LHCN-M2 (cell line): ENCODE data around the gene PDE6A. TPM values are rescaled to one million over a fixed set of nuclear protein-coding genes. Genes with fewer than 3 reads are reported as not detected.
A peak's percentile ranks its signal among the peaks of the same experiment; 100 is the strongest.

ENCODE experiments used
- DNase-seq: peaks from one replicate; pipeline ENCODE4 v3.0.0-alpha.2; 2012; ENCODE audit warnings: low read depth
- polyA plus RNA-seq: library from polyadenylated mRNA; unstranded; fragments of >200 nt; gene quantifications from one replicate; pipeline ENCODE4 v1.2.1, GENCODE V29; 2012; ENCODE audit warnings: missing spikeins
- total RNA-seq: library from RNA; depleted of rRNA; stranded (reverse); fragments of >200 nt; gene quantifications from 2 replicates; pipeline ENCODE4 v1.2.3, GENCODE V29; 2014; rRNA removed

PDE6A gene
- 0.58 and 1.1 TPM in 2 replicates for total RNA-seq
- polyA plus RNA-seq, result 0.83 TPM

DNA sequence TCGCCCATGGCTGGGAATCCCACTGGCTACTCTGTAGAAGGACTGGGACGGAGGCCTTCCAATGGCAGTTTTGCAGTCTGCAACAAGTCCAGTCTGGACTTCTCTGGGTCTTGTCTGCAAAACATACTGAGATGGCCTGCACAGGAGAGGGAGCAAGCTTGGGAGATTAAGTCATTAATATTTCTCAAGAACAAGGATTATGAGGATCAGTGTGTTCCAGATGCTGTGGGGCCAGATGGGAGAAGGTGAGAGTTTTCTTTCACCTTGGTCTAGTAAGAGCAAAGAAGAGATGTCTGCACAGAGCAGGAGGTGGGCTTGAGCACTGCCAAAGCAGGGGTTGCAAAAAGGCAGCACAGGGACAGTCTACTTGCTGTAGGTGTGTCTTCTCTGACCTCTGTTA is at the start of gene PDE6A:
Gene PDE6A (minus strand): TSS at position 128 of the 400 bp plus-strand sequence. CDS start 120 bp downstream, at position 8.
- no peak for DNase-seq

DNA sequence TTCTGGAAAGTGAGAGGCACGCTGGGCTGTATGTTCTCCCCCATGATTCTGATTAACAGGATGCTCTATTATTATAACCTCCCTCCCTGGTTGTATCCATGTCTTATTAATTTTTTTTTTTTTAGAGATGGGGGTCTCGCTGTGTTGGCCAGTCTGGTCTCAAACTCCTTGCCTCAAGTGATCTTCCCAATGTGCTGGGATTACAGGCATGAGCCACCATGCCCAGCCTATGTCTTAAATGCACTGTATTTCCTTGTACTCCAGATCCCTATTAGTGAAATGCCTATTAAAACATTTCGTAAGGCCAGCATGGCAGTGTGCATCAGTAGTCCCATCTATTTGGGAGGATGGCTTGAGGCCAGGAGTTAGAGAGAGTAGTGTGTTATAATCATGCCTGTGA is 48.9 kb upstream of the PDE6A start:
- no peak for DNase-seq

DNA sequence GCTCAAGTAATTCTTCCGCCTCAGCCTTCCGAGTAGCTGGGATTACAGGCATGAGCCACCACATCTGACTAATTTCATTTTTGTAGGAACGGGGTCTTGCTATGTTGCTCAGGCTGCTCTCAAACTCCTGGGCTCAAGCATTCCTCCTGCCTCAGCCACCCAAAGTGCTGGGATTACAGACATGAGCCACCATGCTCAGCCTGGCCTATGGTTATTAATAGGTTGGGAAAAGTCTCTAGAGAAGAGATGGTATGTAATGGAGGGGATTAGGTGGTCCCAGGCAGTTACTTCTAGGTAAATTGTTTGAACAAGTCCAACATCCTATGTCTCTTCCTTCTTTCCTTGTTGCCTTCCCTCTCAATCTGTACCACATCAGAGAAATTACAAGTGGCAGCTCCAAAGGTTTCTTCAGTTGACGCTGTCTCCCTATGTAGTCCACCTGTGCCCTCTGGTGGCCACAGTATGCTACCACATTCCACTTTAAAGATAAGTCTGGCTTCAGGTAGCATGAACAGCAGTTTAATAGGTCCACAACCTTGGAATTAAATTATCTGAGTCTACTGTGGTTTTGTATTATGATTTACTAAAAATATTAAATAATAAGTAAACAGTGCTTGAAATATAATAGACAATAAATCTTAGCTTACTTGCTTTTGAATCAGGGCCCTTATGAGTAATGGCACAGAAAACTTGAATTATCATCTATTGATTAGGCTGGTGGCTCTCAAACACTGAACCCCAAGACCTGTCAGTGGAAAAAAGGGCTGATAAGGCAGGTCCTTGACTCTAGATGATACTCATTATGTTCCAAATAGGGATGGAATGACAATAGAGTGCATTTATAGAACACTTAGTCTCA is 46.2 kb upstream of the PDE6A start:
- peak; percentile 69 for DNase-seq

DNA sequence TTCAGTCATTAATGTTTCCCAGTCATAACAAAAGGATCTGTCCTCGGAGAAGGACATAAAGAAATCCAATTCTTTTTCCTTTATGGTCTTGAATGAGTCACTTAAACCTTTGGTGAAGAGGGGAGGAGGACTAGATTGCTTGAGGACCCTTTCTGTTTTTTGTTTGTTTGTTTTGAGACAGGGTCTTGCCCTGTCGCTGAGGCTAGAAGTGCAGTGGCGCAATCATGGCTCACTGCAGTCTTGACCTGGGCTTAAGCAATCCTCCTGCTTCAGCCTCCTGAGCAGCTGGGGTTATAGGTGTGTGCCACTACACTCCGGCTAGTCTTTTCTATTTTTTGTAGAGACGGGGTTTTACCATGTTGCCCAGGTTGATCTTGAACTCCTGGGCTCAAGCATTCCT is 43.5 kb upstream of the PDE6A start:
- no peak for DNase-seq

DNA sequence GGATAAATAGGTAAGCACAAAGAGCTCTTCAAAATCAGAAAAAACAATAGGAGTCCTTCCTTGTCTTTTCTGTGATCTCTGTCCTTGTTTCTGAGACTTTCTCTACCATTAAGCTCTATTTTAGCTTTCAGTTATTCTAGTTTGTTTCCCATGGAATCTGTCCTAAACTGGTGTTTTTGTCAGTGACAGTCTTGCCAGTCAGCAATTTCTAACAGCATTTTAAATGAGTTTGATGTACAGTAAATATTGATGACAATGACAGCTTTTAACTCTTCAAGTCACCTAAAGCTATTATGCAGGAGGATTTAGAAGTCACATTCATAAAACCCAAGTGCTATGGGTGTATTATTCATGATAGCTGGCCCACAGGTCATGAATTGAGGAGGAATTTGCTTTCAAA is 37.9 kb upstream of the PDE6A start:
- no peak for DNase-seq

DNA sequence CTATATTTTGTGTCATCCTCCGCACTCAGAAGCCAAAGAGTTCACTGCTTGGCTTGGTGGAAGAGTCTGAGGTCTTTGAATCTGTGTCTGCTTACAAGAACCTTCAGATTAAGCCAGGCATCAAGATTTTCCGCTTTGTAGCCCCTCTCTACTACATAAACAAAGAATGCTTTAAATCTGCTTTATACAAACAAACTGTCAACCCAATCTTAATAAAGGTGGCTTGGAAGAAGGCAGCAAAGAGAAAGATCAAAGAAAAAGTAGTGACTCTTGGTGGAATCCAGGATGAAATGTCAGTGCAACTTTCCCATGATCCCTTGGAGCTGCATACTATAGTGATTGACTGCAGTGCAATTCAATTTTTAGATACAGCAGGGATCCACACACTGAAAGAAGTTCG is 36.6 kb upstream of the PDE6A start:
- no peak for DNase-seq

DNA sequence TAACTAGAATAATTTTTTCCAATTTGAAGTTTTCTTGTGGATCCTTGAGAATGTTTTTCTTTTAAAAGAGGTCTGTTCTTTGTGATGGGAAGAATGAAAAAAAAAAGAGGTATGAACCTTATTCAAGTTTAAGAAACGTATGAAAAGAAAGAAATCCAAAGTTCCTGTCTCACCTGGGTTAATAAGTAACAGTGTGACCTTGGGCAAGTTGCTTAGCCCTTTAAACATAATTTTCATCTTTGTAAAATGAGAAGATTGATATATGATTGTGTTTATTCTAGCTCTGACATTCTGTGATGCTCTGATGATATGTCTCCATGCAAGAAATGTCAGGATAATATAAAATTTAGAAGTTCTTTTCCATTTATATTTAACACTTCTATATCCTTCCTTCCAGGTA is 35.3 kb upstream of the PDE6A start:
- no peak for DNase-seq

DNA sequence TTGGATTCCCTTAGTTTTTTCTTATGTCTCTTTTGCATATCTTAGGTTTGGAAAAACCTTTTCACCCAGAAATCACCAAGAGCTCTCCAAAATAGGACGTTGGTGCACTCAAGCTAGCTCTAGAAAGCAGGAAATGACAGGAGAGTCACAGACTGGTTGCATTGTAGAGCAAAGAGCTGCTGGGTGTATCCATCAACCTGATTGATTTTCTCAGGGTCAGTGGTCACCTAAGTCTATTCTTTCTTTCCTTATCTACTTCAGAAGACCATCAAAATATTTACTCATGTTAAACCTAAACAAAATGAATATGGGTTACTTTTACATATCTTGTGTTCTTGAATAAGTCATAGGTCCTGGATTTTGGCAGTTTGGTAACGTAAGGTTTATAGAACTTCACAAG is 30.8 kb upstream of the PDE6A start:
- DNase-seq, result no peak

DNA sequence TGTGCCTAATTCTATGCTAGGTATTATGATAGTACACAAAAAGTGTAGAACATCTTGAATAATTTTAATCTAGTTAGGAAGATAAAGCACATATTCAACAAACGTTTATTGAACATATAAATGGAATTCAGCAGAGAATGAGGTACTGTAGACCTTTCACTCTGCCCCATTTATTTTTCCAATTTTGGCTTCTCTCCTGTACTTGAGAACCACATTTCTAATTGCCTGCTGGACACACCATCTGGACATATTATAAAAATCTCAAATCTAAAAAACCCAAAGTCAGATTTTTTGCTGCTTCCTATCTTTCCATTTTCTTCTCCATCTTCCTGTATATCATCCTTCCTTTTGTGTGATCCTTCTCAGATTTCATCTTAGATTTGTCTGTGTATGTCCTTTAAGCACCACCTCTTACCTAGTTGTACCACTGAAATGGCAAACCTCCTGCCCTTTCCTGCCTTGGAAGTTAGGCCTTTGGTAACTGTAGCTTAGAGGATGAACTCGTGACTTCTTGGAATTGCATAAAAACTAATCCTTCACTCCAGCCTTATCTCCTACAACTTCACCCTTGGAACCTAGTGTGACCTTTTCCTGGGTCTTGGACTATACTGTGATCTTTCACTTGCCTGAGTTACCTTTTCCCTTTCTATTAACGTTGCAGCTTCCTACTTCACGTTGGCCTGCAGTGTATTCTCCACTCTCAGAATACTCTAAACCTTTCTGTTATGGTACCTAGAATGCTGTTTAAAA is 24.8 kb upstream of the PDE6A start:
- DNase-seq, result no peak

DNA sequence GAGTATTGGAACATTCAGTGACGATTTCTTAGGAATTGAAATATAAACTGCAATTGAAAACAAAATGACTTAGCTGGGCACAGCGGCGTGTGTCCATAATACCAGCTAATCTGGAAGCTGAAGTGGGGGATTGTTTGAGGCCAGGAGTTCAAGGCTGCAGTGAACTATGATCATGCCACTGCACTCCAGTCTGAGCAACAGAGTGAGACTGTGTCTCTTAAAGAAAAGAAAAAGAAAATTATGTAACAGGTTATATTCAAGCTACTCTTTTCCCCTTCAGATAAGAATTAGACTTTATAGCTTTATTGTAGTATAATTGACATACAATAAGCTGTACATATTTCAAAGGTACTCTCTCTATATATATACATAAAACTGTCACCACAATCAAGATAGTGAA is 22.4 kb upstream of the PDE6A start:
- DNase-seq, result no peak

DNA sequence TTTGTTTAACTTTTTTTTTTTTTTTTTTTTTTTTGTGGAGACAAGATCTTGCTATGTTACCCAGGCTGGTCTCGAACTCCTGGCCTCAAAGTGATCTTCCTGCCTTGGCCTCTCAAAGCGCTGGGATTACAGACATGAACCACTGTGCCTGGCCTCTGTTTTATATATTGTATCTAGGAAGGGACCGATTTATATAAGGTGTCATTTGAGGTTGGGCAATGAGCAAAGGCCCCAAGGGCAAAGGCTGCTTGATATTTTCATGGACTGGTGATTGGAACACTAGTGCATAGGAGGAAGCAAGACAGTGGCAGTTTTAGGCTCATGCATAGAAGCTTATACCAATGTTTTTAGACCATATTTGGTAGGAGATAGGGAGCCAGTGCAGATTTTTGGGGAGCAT is 19.1 kb upstream of the PDE6A start:
- no peak for DNase-seq

DNA sequence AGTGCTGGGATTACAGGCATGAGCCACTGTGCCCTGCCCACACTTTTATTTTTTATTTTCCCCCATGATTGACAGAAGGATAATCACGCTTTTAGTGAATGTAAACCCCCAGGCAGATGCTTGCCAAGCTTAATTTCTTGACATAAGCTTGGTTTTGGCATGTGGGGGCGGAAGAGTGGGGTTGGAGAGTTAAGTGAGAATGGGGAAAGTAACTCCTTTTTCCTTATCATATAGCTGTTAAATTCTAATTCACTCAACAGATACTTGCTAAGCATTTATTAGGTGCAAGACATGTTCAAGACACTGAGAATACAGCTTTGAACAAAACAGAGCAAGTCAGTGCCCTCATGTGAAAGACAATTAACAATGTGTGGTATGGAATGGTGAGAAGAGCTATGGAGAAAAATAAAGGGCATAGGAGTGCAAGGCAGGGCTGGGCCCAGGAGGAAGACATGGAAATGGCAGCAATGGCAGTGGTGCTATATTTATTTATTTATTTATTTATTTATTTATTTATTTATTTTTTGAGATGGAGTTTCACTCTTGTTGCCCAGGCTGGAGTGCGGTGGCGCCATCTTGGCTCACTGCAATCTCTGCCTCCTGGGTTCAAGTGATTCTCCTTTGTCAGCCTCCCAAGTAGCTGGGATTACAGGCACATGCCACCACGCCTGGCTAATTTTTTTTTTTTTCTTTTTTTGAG is 18.2 kb upstream of the PDE6A start:
- DNase-seq, result no peak

DNA sequence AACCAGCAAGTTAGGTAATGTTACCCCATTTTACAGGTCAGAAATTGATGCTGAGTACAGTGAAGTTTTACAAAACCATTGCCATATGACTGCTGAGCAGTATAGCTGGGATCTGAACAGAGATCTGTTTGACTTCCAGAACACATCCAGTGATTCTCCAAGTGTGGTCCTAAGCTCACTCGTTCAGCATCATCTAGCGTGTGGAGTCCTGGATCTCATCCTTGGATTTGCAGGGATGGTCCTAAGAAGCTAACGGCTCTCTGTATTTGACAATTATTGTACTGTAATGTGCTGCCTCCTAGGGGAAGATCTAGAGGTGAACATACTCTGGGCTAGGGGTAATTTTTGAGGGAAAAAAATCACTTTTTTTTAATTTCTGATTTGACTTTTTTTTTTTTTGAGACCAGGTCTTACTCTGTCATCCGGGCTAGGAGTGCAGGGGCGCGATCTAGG is 17.4 kb upstream of the PDE6A start:
- peak; percentile 76 for DNase-seq

DNA sequence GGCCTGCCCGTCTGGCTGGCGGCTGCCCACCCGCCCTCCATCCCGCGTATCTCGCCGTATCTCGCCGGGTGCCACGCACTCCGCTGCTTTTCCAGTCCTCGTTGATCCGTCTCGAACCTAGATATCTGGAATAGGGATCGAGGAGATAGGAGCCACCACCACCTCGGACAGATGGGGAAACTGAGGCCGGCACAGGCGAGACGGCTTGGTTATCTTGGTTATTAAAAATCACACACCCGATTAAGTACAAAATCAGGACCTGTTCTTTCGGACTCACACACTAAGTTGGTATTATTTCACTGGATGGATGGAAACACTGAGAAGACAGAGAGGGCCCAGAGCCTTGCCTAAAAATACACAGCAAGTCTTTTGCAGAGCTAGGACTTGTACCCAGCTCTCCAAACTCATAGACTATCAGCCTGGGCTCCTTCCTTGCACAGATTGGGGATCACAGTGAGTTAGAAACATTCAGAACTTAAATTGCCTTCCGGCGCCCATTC is 16.6 kb upstream of the PDE6A start:
- no peak for DNase-seq

DNA sequence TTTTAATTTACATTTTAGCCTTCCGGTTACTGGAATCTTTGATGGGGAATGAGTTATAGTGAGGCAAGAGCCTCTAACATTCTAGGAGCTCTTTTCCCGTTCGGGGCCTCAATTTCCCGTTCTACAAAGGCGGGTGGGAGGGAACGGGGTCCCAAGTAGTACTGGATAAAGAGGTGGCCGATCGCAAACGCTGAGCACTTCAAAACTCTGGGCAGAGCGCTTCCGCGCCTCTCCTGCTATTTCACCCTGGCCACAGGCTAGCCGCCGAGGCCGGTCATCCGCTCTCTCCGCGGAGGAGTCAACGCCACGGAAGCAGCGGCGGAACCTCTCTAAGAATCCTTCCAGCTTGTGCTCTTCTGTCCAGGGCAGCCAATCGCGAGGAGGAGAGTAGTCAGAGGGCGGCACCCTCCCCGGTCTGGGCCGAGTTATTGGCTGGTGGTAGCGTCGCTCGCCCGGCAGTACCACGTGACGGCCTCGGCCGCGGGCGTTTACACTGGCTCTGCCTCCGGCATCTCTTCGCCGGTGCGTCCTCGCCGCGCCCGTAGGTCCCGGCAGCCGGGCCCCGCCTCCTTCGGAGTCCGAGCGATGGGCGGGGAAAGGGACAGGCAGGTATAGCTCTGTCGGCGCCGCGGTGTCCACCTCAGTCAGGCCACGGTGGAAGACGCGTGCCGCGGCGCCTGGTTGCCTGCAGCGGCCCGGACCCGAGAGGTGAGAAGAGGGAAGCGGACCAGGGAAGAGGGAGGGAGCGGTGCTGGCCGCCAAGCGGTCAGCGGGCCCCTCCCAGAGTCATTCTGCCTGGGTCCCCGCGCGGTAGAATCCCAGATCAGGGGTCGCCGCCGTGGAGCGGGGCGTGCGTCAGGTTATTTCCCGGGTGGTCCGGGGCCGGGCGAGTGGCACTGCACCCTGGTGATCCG is 15.9 kb upstream of the PDE6A start, which contains the start of gene SLC26A2:
Gene SLC26A2 (plus strand): TSS at position 487 of the 914 bp plus-strand sequence. CDS start 16,895 bp downstream, outside the sequence.
- DNase-seq, result peak; percentile 97

DNA sequence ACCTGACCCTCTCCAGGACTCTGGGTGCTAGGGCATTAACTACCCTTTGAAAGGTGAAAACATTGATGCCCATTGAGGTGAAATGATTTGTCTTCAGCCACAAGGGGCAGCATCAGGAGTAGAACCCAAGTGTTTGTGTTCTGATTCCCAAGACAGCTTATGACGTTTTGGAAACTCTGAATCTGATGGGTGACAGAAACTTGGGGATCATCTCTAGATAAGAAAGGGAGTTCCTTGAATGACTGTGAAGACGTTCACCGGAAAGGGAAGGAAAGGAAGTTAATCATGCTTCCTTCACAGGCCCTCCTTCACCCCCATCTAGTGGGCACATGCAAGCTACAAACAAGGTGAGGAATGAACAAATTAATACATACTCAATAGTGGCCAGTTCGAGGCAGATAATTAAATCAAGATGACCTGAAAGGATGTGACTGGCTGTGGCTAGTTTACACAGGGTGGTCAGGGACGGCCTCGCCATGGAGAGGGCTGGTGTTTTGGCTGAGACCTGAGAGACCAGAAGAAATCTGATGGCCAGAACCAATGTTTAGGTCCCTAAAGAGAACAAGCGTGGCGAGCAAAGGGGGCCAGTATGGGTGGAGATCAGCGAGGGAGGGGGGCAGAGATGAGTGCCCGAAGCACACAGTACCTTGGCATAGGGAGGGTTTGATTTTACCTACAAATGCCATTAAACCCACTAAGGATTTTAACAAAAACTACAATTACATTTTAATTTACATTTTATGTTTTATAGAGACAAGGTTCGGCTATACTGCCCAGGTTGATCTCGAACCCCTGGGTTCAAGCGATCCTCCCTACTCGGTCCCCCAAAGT is 15.0 kb upstream of the PDE6A start:
- DNase-seq, result peak; percentile 78

DNA sequence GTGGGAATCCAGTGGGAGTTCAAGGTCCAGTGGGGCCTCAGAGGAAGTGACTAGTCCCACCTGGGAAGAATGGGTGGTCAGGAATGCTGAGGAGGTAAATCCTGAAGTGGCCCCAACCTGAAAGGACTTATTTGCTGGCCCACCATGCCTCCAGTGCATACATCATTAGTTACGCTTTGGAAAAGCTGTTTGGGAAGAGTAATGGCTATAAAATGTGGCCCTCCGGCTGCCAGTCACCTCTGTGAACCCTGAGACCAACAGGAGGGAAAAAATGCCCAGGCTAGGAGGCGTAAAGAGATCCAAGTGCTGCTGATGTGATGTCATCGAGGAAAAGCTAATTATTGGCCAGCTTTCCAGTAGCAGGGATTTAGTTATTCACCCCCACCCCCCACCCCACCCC is 13.3 kb upstream of the PDE6A start:
- DNase-seq, result no peak

DNA sequence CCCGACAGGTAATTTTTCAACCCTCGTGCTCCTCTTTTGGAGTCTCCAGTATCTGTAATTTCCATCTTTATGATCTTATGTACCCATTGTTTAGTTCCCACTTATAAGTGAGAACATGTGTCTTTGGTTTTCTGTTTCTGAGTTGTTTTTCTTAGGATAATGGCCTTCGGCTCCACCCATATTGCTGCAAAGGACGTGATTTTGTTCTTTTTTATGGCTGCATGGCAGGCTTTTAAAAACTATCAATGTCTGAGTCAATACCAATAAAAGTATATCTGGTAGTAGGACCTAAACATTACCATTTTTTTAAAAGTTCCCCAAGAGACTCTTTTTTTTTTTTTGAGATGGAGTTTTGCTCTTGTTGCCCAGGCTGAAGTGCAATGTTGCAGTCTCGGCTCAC is 12.1 kb upstream of the PDE6A start:
- no peak for DNase-seq

DNA sequence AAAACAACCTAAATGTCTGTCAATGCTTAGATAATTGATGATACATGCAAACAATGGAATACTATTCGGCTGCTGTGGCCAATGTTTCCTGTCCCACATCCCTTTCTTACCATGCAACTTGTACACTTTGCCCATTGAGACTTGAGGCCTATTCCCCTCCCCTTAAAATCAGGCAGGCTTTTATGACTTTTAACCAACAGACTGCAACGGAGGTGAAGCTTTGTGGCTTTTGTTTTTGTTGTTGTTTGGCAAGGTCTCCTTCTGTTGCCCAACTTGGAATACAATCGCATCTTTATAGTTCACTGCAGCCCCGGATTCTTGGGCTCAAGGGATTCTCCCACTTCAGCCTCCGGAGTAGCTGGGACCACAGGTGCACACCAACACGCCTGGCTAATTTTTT is 10.2 kb upstream of the PDE6A start:
- no peak for DNase-seq
